ENCODE data around the gene TSPOAP1.

TSPOAP1 gene
- 57.6 to 115 (median 112) reads per million in 3 donors for total RNA-seq

GRCh38 chr17:58328195-58329034 lies at the start of gene TSPOAP1:
TSPOAP1 (minus strand) TSS chr17:58328795; CDS start chr17:58327920, 875 bp downstream.
- peaks cover 29% of the 10 kb centered on the region for H3K4me1 ChIP-seq (ENCODE audit: control insufficient read depth, insufficient read depth, low read length, poor library complexity, severe bottlenecking)
- peak within 1 kb of the TSS; percentile 98 for H3K27ac ChIP-seq (ENCODE audit: insufficient read depth, low read length, poor library complexity, severe bottlenecking)
- peak; percentile 51 to 60 (median 60) for DNase-seq
- H3K4me3 ChIP-seq (ENCODE audit: insufficient read depth, low read depth, low read length, poor library complexity, severe bottlenecking): peak within 1 kb of the TSS; percentile 98
- no peaks in the 10 kb centered on the region for H3K9me3 ChIP-seq (ENCODE audit: control insufficient read depth, low read length)
- H3K27me3 ChIP-seq (replicated peaks; ENCODE audit: control insufficient read depth, insufficient read depth, low read length, poor library complexity, severe bottlenecking): no peaks in the 10 kb centered on the region
- peaks cover 23% of the 10 kb centered on the region for H3K36me3 ChIP-seq (ENCODE audit: control insufficient read depth, insufficient read depth, low read length)

- DNase-seq: no peak
- no peak overlapping the region for H3K27ac ChIP-seq (ENCODE audit: insufficient read depth, low read length, poor library complexity, severe bottlenecking)
- peaks cover 16% of the 10 kb centered on the region for H3K4me1 ChIP-seq (ENCODE audit: control insufficient read depth, insufficient read depth, low read length, poor library complexity, severe bottlenecking)
- no peaks in the 10 kb centered on the region for H3K27me3 ChIP-seq (replicated peaks; ENCODE audit: control insufficient read depth, insufficient read depth, low read length, poor library complexity, severe bottlenecking)
- no peak overlapping the region for H3K4me3 ChIP-seq (ENCODE audit: insufficient read depth, low read depth, low read length, poor library complexity, severe bottlenecking)
- no peaks in the 10 kb centered on the region for H3K36me3 ChIP-seq (ENCODE audit: control insufficient read depth, insufficient read depth, low read length)
- no peaks in the 10 kb centered on the region for H3K9me3 ChIP-seq (ENCODE audit: control insufficient read depth, low read length)
Measured at GRCh38 chr17:58377661-58378060, 49.1 kb upstream of the TSPOAP1 start.

GRCh38 chr17:58377093-58377601 lies 48.6 kb upstream of the TSPOAP1 start:
- Histone ChIP-seq H3K36me3 (ENCODE audit: control insufficient read depth, insufficient read depth, low read length) (no peaks in the 10 kb centered on the region), H3K4me3 (ENCODE audit: insufficient read depth, low read depth, low read length, poor library complexity, severe bottlenecking) (no peak overlapping the region), H3K9me3 (ENCODE audit: control insufficient read depth, low read length) (no peaks in the 10 kb centered on the region), H3K27ac (ENCODE audit: insufficient read depth, low read length, poor library complexity, severe bottlenecking) (no peak overlapping the region), H3K4me1 (ENCODE audit: control insufficient read depth, insufficient read depth, low read length, poor library complexity, severe bottlenecking) (peaks cover 11% of the 10 kb centered on the region), H3K27me3 (replicated peaks; ENCODE audit: control insufficient read depth, insufficient read depth, low read length, poor library complexity, severe bottlenecking) (no peaks in the 10 kb centered on the region)
- no peak for DNase-seq

- H3K27me3 ChIP-seq (replicated peaks; ENCODE audit: control insufficient read depth, insufficient read depth, low read length, poor library complexity, severe bottlenecking): no peaks in the 10 kb centered on the region
- H3K4me3 ChIP-seq (ENCODE audit: insufficient read depth, low read depth, low read length, poor library complexity, severe bottlenecking): no peak overlapping the region
- DNase-seq: no peak
Measured at GRCh38 chr17:58376472-58377000, 47.9 kb upstream of the TSPOAP1 start.

GRCh38 chr17:58375811-58376210 lies 47.2 kb upstream of the TSPOAP1 start:
- DNase-seq: no peak
- H3K27ac ChIP-seq (ENCODE audit: insufficient read depth, low read length, poor library complexity, severe bottlenecking): no peak overlapping the region
- no peaks in the 10 kb centered on the region for H3K27me3 ChIP-seq (replicated peaks; ENCODE audit: control insufficient read depth, insufficient read depth, low read length, poor library complexity, severe bottlenecking)
- no peaks in the 10 kb centered on the region for H3K36me3 ChIP-seq (ENCODE audit: control insufficient read depth, insufficient read depth, low read length)
- H3K9me3 ChIP-seq (ENCODE audit: control insufficient read depth, low read length): no peaks in the 10 kb centered on the region
- peaks cover 11% of the 10 kb centered on the region for H3K4me1 ChIP-seq (ENCODE audit: control insufficient read depth, insufficient read depth, low read length, poor library complexity, severe bottlenecking)
- H3K4me3 ChIP-seq (ENCODE audit: insufficient read depth, low read depth, low read length, poor library complexity, severe bottlenecking): no peak overlapping the region

More at GRCh38 chr17:58376472-58377000, 47.9 kb upstream of the TSPOAP1 start:
- H3K27ac ChIP-seq (ENCODE audit: insufficient read depth, low read length, poor library complexity, severe bottlenecking): no peak overlapping the region
- H3K4me1 ChIP-seq (ENCODE audit: control insufficient read depth, insufficient read depth, low read length, poor library complexity, severe bottlenecking): peaks cover 11% of the 10 kb centered on the region
- H3K9me3 ChIP-seq (ENCODE audit: control insufficient read depth, low read length): no peaks in the 10 kb centered on the region
- no peaks in the 10 kb centered on the region for H3K36me3 ChIP-seq (ENCODE audit: control insufficient read depth, insufficient read depth, low read length)

GRCh38 chr17:58375256-58375655 lies 46.7 kb upstream of the TSPOAP1 start:
- H3K27me3 ChIP-seq (replicated peaks; ENCODE audit: control insufficient read depth, insufficient read depth, low read length, poor library complexity, severe bottlenecking): no peaks in the 10 kb centered on the region
- H3K9me3 ChIP-seq (ENCODE audit: control insufficient read depth, low read length): no peaks in the 10 kb centered on the region
- peaks cover 11% of the 10 kb centered on the region for H3K4me1 ChIP-seq (ENCODE audit: control insufficient read depth, insufficient read depth, low read length, poor library complexity, severe bottlenecking)
- H3K4me3 ChIP-seq (ENCODE audit: insufficient read depth, low read depth, low read length, poor library complexity, severe bottlenecking): no peak overlapping the region
- no peak overlapping the region for H3K27ac ChIP-seq (ENCODE audit: insufficient read depth, low read length, poor library complexity, severe bottlenecking)
- H3K36me3 ChIP-seq (ENCODE audit: control insufficient read depth, insufficient read depth, low read length): no peaks in the 10 kb centered on the region
- DNase-seq: no peak

- Histone ChIP-seq H3K36me3 (ENCODE audit: control insufficient read depth, insufficient read depth, low read length) (no peaks in the 10 kb centered on the region), H3K27me3 (replicated peaks; ENCODE audit: control insufficient read depth, insufficient read depth, low read length, poor library complexity, severe bottlenecking) (no peaks in the 10 kb centered on the region), H3K4me3 (ENCODE audit: insufficient read depth, low read depth, low read length, poor library complexity, severe bottlenecking) (no peak overlapping the region), H3K4me1 (ENCODE audit: control insufficient read depth, insufficient read depth, low read length, poor library complexity, severe bottlenecking) (peaks cover 5% of the 10 kb centered on the region), H3K9me3 (ENCODE audit: control insufficient read depth, low read length) (no peaks in the 10 kb centered on the region), H3K27ac (ENCODE audit: insufficient read depth, low read length, poor library complexity, severe bottlenecking) (no peak overlapping the region)
- no peak for DNase-seq
Measured at GRCh38 chr17:58373923-58374322, 45.3 kb upstream of the TSPOAP1 start.

- peaks cover 4% of the 10 kb centered on the region for H3K4me1 ChIP-seq (ENCODE audit: control insufficient read depth, insufficient read depth, low read length, poor library complexity, severe bottlenecking)
- DNase-seq: no peak
- H3K27me3 ChIP-seq (replicated peaks; ENCODE audit: control insufficient read depth, insufficient read depth, low read length, poor library complexity, severe bottlenecking): no peaks in the 10 kb centered on the region
- H3K9me3 ChIP-seq (ENCODE audit: control insufficient read depth, low read length): no peaks in the 10 kb centered on the region
- no peaks in the 10 kb centered on the region for H3K36me3 ChIP-seq (ENCODE audit: control insufficient read depth, insufficient read depth, low read length)
- no peak overlapping the region for H3K4me3 ChIP-seq (ENCODE audit: insufficient read depth, low read depth, low read length, poor library complexity, severe bottlenecking)
- no peak overlapping the region for H3K27ac ChIP-seq (ENCODE audit: insufficient read depth, low read length, poor library complexity, severe bottlenecking)
Measured at GRCh38 chr17:58373003-58373402, 44.4 kb upstream of the TSPOAP1 start.

- Histone ChIP-seq H3K27me3 (replicated peaks; ENCODE audit: control insufficient read depth, insufficient read depth, low read length, poor library complexity, severe bottlenecking) (no peaks in the 10 kb centered on the region), H3K36me3 (ENCODE audit: control insufficient read depth, insufficient read depth, low read length) (no peaks in the 10 kb centered on the region), H3K9me3 (ENCODE audit: control insufficient read depth, low read length) (no peaks in the 10 kb centered on the region), H3K27ac (ENCODE audit: insufficient read depth, low read length, poor library complexity, severe bottlenecking) (no peak overlapping the region), H3K4me1 (ENCODE audit: control insufficient read depth, insufficient read depth, low read length, poor library complexity, severe bottlenecking) (no peaks in the 10 kb centered on the region), H3K4me3 (ENCODE audit: insufficient read depth, low read depth, low read length, poor library complexity, severe bottlenecking) (no peak overlapping the region)
- DNase-seq: no peak
Measured at GRCh38 chr17:58371300-58371950, 42.8 kb upstream of the TSPOAP1 start.

- Histone ChIP-seq H3K4me1 (ENCODE audit: control insufficient read depth, insufficient read depth, low read length, poor library complexity, severe bottlenecking) (no peaks in the 10 kb centered on the region), H3K9me3 (ENCODE audit: control insufficient read depth, low read length) (no peaks in the 10 kb centered on the region), H3K27ac (ENCODE audit: insufficient read depth, low read length, poor library complexity, severe bottlenecking) (no peak overlapping the region), H3K4me3 (ENCODE audit: insufficient read depth, low read depth, low read length, poor library complexity, severe bottlenecking) (no peak overlapping the region), H3K36me3 (ENCODE audit: control insufficient read depth, insufficient read depth, low read length) (no peaks in the 10 kb centered on the region), H3K27me3 (replicated peaks; ENCODE audit: control insufficient read depth, insufficient read depth, low read length, poor library complexity, severe bottlenecking) (no peaks in the 10 kb centered on the region)
- no peak for DNase-seq
Measured at GRCh38 chr17:58370716-58371115, 42.1 kb upstream of the TSPOAP1 start.

Measured in effector memory CD4-positive, alpha-beta T cell (primary cell).